Testis (tissue), 3 donors: ENCODE data around the gene KCNG2. TPM values are rescaled to one million over a fixed set of nuclear protein-coding genes. Genes with fewer than 3 reads are reported as not detected.
A peak's percentile ranks its signal among the peaks of the same experiment; 100 is the strongest.

ENCODE experiments used
- DNase-seq: peaks from one replicate; pipeline ENCODE4 v3.0.0-alpha.2; 2019
- H3K27ac ChIP-seq, 2 donors: fragments of 200-600 bp; sonication (generic); one replicate each; pipeline ENCODE4 v1.5.1; 2019
- H3K27me3 ChIP-seq: fragments of 200-600 bp; sonication (generic); one replicate; pipeline ENCODE4 v1.5.1; 2019
- H3K36me3 ChIP-seq: fragments of 200-600 bp; sonication (generic); one replicate; pipeline ENCODE4 v1.5.1; 2017; ENCODE audit warnings: low read depth; ENCODE audit errors: missing control alignments
- H3K4me1 ChIP-seq: fragments of 200-600 bp; sonication (generic); one replicate; pipeline ENCODE4 v1.5.1; 2019
- H3K4me3 ChIP-seq, 2 donors: fragments of 200-600 bp; sonication (generic); one replicate each; pipeline ENCODE4 v1.5.1; 2017 to 2019
- H3K9me3 ChIP-seq: fragments of 200-600 bp; sonication (generic); one replicate; pipeline ENCODE4 v1.5.1; 2017
- CTCF ChIP-seq, 3 experiments: fragments of 450-650 bp in 2 of 3; fragments of 200-600 bp in 1 of 3; sonication (generic) in 1 of 3; IDR thresholded peaks; one replicate each; pipeline ENCODE4 v1.5.1; 2016 to 2019; ENCODE audit warnings: antibody characterized with exemption in 3 of 3, mild to moderate bottlenecking in 2 of 3, moderate library complexity in 1 of 3
- POLR2A ChIP-seq: fragments of 450-650 bp; IDR thresholded peaks from one replicate; pipeline ENCODE4 v1.6.1; 2017; ENCODE audit warnings: antibody characterized with exemption, mild to moderate bottlenecking, moderate library complexity
- WGBS, 2 donors: methylation state at CpG; one replicate each; pipeline ENCODE4 v1.1.5; 2018; 5-methylcytosine and 5-hydroxymethylcytosine counted together
- intact Hi-C: fragments of 100-400 bp; cut with DNase I; formaldehyde crosslinking; loops from one replicate; pipeline ENCODE4 v1.15.1; 2023; ENCODE audit warnings: low total_unique reads
- polyA plus RNA-seq: library from polyadenylated mRNA; stranded (reverse); fragments of 350-450 nt; fragmentation: Illumina TruSeq; extraction: RNeasy Lipid Tissue Mini Kit (QIAGEN cat#74804); gene quantifications from one replicate; pipeline ENCODE4 v1.2.3, GENCODE V29; 2014; ENCODE audit warnings: low read depth, low replicate concordance; ENCODE audit not compliant: insufficient read depth
- total RNA-seq, 2 donors: library from RNA; depleted of rRNA; stranded (reverse); fragments of >200 nt; gene quantifications; one replicate each; pipeline ENCODE4 v1.2.3, GENCODE V29; 2016

KCNG2 gene
- total and polyA plus RNA-seq, 3 donors from 2014 or later, result 0.50 to 7.6 (median 7.2) TPM

- WGBS, 2 donors, result 84 to 93% methylated on average over 2 of the region's 2 CpGs
- H3K4me3 ChIP-seq, result no peak overlapping the region
- no peaks in the 10 kb centered on the region for H3K9me3 ChIP-seq
- H3K27me3 ChIP-seq, result no peaks in the 10 kb centered on the region
- intact Hi-C loops, result no loop called here
- H3K27ac ChIP-seq, result no peak overlapping the region
- no peaks in the 10 kb centered on the region for H3K4me1 ChIP-seq
- TF ChIP-seq CTCF (IDR thresholded peaks at IDR 0.05) (no peak), POLR2A (no peak)
- H3K36me3 ChIP-seq, result no peaks in the 10 kb centered on the region
- DNase-seq, result no peak
These were observed 21.1 kb upstream of the KCNG2 start for GRCh38 chr18:79776674-79777073.

- 52 to 60% methylated on average over 7 to 26 of the region's 26 CpGs for WGBS, 2 donors
- intact Hi-C loops, result no loop called here
These were observed 19.4 kb upstream of the KCNG2 start for GRCh38 chr18:79778291-79778791.

GRCh38 chr18:79779021-79779699, 18.6 kb upstream of the KCNG2 start:
- H3K9me3 ChIP-seq, result no peaks in the 10 kb centered on the region
- no peak overlapping the region for H3K27ac ChIP-seq
- H3K27me3 ChIP-seq, result no peaks in the 10 kb centered on the region
- no peaks in the 10 kb centered on the region for H3K36me3 ChIP-seq
- DNase-seq, result no peak
- no peak overlapping the region for H3K4me3 ChIP-seq
- 71 to 81% methylated on average over 22 to 29 of the region's 29 CpGs for WGBS, 2 donors
- intact Hi-C loops, result no loop called here
- TF ChIP-seq CTCF (IDR thresholded peaks at IDR 0.05) (no peak), POLR2A (no peak)
- no peaks in the 10 kb centered on the region for H3K4me1 ChIP-seq

More at GRCh38 chr18:79778291-79778791, 19.4 kb upstream of the KCNG2 start:
- Histone ChIP-seq H3K4me1 (no peaks in the 10 kb centered on the region), H3K36me3 (no peaks in the 10 kb centered on the region), H3K4me3 (no peak overlapping the region), H3K27ac (no peak overlapping the region), H3K9me3 (no peaks in the 10 kb centered on the region), H3K27me3 (no peaks in the 10 kb centered on the region)
- DNase-seq, result no peak
- no peak for TF ChIP-seq POLR2A
- TF ChIP-seq CTCF (IDR thresholded peaks at IDR 0.05), result no peak

GRCh38 chr18:79779700-79780190, 18.0 kb upstream of the KCNG2 start:
- no peak overlapping the region for H3K27ac ChIP-seq
- 72 to 81% methylated on average over 13 to 16 of the region's 18 CpGs for WGBS, 2 donors
- intact Hi-C loops, result no loop called here

More at GRCh38 chr18:79779700-79780190, 18.0 kb upstream of the KCNG2 start:
- no peak for TF ChIP-seq POLR2A
- TF ChIP-seq CTCF (IDR thresholded peaks at IDR 0.05), result no peak
- Histone ChIP-seq H3K36me3 (no peaks in the 10 kb centered on the region), H3K27me3 (no peaks in the 10 kb centered on the region), H3K4me3 (no peak overlapping the region), H3K9me3 (no peaks in the 10 kb centered on the region), H3K4me1 (no peaks in the 10 kb centered on the region)
- DNase-seq, result peak; percentile 11
